ENCODE data around the gene CHST7. TPM values are rescaled to one million over a fixed set of nuclear protein-coding genes. Genes with fewer than 3 reads are reported as not detected.

Gene CHST7
- total RNA-seq, 1 experiment from 2014 or later = 7.7 TPM

GRCh38 chrX:46545111-46546005, 28.2 kb upstream of the CHST7 start, which contains the start of gene ZNF674:
ZNF674 (minus strand) TSS chrX:46545421; CDS start chrX:46542087, 3,334 bp downstream.
- RAD21 ChIA-PET (ENCODE audit: low non-redundant PET in 1 of 2, low total read pairs in 2 of 2, uncharacterized antibody in 2 of 2, unreplicated experiment in 2 of 2) = no interaction called here
- BruUV-seq (replicated peaks) = TSS peak; percentile 74
- Histone ChIP-seq H3K4me2 (ENCODE audit: low read length) (peak within 1 kb of the TSS; percentile 90), H3K27ac (ENCODE audit: low read depth, low read length) (peak within 1 kb of the TSS; percentile 58), H3K4me1 (ENCODE audit: control insufficient read depth in 1 of 2, insufficient read depth in 2 of 2, low read length in 2 of 2) (peaks cover 20 to 43% of the 10 kb centered on the region in 2 experiments), H3K27me3 (ENCODE audit: insufficient read depth, low read length) (no peaks in the 10 kb centered on the region), H3K9me2 (ENCODE audit: insufficient read depth) (no peaks in the 10 kb centered on the region), H3K9me3 (ENCODE audit: control insufficient read depth in 1 of 2, insufficient read depth in 1 of 2, low read depth in 1 of 2, low read length in 2 of 2) (no peaks in the 10 kb centered on the region), H3K4me3 (replicated peaks in 1 of 2; ENCODE audit: low read depth in 1 of 2, low read length in 2 of 2) (peak within 1 kb of the TSS; percentile 77 to 84), H3K79me2 (ENCODE audit: insufficient read depth, low read length) (peaks cover 52% of the 10 kb centered on the region), H3K36me3 (ENCODE audit: control insufficient read depth in 1 of 2, insufficient read depth in 2 of 2, low read length in 2 of 2) (peaks cover 0 to 5% of the 10 kb centered on the region in 2 experiments; a peak in 2 of 4 replicates), H3K9ac (ENCODE audit: low read length) (peak within 1 kb of the TSS; percentile 96), H2AFZ (ENCODE audit: low read depth, low read length, poor library complexity, severe bottlenecking) (no peak within 1 kb of the TSS), H4K20me1 (ENCODE audit: insufficient read depth) (no peaks in the 10 kb centered on the region)
- CTCF ChIA-PET = no interaction called here
- DNase-seq (ENCODE audit: low read depth, low spot score) = peak; percentile 84
- peak; percentile 88 for ATAC-seq
- intact Hi-C loops (cut with micrococcal nuclease) = no loop called here
- POLR2A ChIA-PET = no interaction called here
- no peak for TF ChIP-seq TCF7L2 (IDR thresholded peaks at IDR 0.05; ENCODE audit: borderline replicate concordance, extremely low read depth, insufficient read depth, insufficient read length)
- no peak for TF ChIP-seq MAX (IDR thresholded peaks at IDR 0.05)
- TF ChIP-seq ZNF274 (IDR thresholded peaks at IDR 0.05; ENCODE audit: low read depth, low read length) = no peak
- no peak for TF ChIP-seq ELF1 (IDR thresholded peaks at IDR 0.05; ENCODE audit: borderline replicate concordance, low read depth)
- no peak for TF ChIP-seq REST (IDR thresholded peaks at IDR 0.05; ENCODE audit: low read depth)
- TF ChIP-seq SRF (IDR thresholded peaks at IDR 0.05; ENCODE audit: low read depth) = no peak
- no peak for TF ChIP-seq JUND (IDR thresholded peaks at IDR 0.05)
- peak; percentile 14 for TF ChIP-seq YY1 (IDR thresholded peaks at IDR 0.05; ENCODE audit: extremely low read depth, insufficient replicate concordance, low read depth, low read length)
- TF ChIP-seq EZH2phosphoT487 (IDR thresholded peaks at IDR 0.05; ENCODE audit: borderline replicate concordance) = no peak
- peak in 2 of 3 experiments; percentile 21 to 26; a peak in 1 of 6 replicates for TF ChIP-seq CTCF (IDR thresholded peaks at IDR 0.05 in 2 of 3, conservative IDR thresholded peaks at IDR 0.05 in 1 of 3; ENCODE audit: borderline replicate concordance in 1 of 3, insufficient read depth in 1 of 3, low read depth in 2 of 3, low read length in 2 of 3)
- TF ChIP-seq SIN3A (IDR thresholded peaks at IDR 0.05; ENCODE audit: low read depth) = peak; percentile 46; the same call in 1 of the 2 replicates
- TF ChIP-seq CEBPB (IDR thresholded peaks at IDR 0.05; ENCODE audit: low read depth) = no peak
- TF ChIP-seq CBX3 (IDR thresholded peaks at IDR 0.05; ENCODE audit: low read depth) = no peak
- no peak for TF ChIP-seq ZBTB33 (IDR thresholded peaks at IDR 0.05; ENCODE audit: extremely low read depth, insufficient replicate concordance, low read length)
- TF ChIP-seq ZFX (IDR thresholded peaks at IDR 0.05) = peak; percentile 72
- no peak for TF ChIP-seq EGR1 (IDR thresholded peaks at IDR 0.05; ENCODE audit: low read depth)
- TF ChIP-seq POLR2A (IDR thresholded peaks at IDR 0.05; ENCODE audit: borderline replicate concordance, extremely low read depth, insufficient read depth, insufficient read length) = peak; percentile 46
- no peak for TF ChIP-seq RAD21 (IDR thresholded peaks at IDR 0.05; ENCODE audit: low read depth)
- TF ChIP-seq FOSL1 (IDR thresholded peaks at IDR 0.05; ENCODE audit: low read depth) = peak; percentile 49
- no peak for TF ChIP-seq SP1 (IDR thresholded peaks at IDR 0.05; ENCODE audit: low read depth)

Measured in HCT116 (cell line).